NT2/D1 (cell line): ENCODE measurements around the gene TAS2R39.

Experiments used
- YY1 ChIP-seq: IDR thresholded peaks from 2 replicates; pipeline ENCODE4 v1.6.1; 2011; ENCODE audit not compliant: insufficient read length, insufficient read depth
- ZNF274 ChIP-seq: IDR thresholded peaks from 2 replicates; pipeline ENCODE4 v1.6.1; 2011; ENCODE audit warnings: mild to moderate bottlenecking, low read depth, low read length

DNA sequence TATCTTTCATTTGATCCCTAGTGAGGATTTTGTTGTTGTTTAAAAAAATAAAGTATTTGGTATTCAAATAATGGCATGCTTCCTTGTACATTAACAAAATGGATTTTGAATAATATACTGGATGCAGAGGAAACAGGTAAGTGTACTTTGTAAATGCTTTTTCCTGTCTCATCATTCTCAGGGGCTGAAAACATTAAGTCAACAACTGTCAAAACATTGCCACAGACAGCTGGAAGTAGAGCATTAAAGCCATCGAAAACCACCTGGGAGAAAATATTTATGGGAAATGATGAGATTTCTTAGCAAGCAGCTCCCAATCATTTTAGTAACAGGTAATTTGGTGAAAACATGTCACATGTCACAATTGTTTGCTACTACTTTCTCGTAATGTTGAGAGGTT, 10.7 kb downstream of the TAS2R39 start:
- TF ChIP-seq ZNF274 (no peak), YY1 (no peak)
